HEK293 (cell line): ENCODE results near the gene PDE4DIP.
"Not testable (repeated sequence)": the region's sequence is repeated elsewhere in the genome, so short reads cannot be mapped to it uniquely, and the experiment has no call there.

Experiments used
- ZNF114 ChIP-seq: fragments of 450-650 bp; formaldehyde crosslinking; IDR thresholded peaks from 2 replicates; pipeline ENCODE4 v1.5.0; 2017; ENCODE audit warnings: missing biosample characterization, missing genetic modification characterization
- ZNF501 ChIP-seq: fragments of 450-650 bp; formaldehyde crosslinking; IDR thresholded peaks from 2 replicates; pipeline ENCODE4 v1.5.1; 2016; ENCODE audit warnings: missing biosample characterization, missing genetic modification characterization
- ZNF558 ChIP-seq: fragments of 450-650 bp; formaldehyde crosslinking; IDR thresholded peaks from 2 replicates; pipeline ENCODE4 v1.5.1; 2016; ENCODE audit warnings: missing biosample characterization, missing genetic modification characterization
- TF ChIP-seq, protein P1 (sequence below): fragments of 450-650 bp; formaldehyde crosslinking; IDR thresholded peaks from 2 replicates; pipeline ENCODE4 v1.5.1; 2016; ENCODE audit warnings: missing biosample characterization, missing genetic modification characterization

DNA sequence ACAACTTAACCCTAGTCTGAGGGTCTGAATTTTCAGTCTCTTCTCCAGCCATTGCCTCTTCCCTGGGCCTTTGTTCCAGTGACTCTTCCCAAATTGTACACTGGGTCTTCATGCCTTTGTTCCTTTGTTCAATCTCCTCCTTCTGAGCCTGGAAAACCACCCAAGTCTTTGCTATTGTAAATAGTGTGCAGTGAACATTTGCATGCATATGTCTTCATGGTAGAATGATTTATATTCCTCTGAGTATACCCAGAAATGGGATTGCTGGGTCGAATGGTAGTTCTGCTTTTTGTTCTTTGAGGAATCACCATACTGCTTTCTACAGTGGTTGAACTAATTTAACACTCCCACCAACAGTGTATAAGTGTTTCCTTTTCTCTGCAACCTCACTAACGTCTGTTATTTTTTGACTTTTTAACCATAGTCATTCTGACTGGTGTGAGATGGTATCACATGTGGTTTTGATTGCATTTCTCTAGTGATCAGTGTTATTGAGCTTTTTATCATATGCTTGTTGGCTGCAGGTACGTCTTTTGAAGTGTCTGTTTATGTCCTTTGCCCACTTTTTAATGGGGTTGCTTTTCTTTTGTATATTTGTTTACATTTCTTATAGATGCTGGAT, 91.3 kb downstream of the PDE4DIP start:
- not testable (repeated sequence) for TF ChIP-seq ZNF558, ZNF501, ZNF114 (tag by site-specific recombination)
- TF ChIP-seq, protein P1, sequence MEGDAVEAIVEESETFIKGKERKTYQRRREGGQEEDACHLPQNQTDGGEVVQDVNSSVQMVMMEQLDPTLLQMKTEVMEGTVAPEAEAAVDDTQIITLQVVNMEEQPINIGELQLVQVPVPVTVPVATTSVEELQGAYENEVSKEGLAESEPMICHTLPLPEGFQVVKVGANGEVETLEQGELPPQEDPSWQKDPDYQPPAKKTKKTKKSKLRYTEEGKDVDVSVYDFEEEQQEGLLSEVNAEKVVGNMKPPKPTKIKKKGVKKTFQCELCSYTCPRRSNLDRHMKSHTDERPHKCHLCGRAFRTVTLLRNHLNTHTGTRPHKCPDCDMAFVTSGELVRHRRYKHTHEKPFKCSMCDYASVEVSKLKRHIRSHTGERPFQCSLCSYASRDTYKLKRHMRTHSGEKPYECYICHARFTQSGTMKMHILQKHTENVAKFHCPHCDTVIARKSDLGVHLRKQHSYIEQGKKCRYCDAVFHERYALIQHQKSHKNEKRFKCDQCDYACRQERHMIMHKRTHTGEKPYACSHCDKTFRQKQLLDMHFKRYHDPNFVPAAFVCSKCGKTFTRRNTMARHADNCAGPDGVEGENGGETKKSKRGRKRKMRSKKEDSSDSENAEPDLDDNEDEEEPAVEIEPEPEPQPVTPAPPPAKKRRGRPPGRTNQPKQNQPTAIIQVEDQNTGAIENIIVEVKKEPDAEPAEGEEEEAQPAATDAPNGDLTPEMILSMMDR: not testable (repeated sequence)
